Ureter (tissue), 1 donor: Measurements from ENCODE around the gene RBM45. TPM values are rescaled to one million over a fixed set of nuclear protein-coding genes. Genes with fewer than 3 reads are reported as not detected.

Source experiments
- DNase-seq: peaks from one replicate; pipeline ENCODE4 v3.0.0-alpha.2; 2020; ENCODE audit warnings: low spot score
- total RNA-seq: library from RNA; stranded (reverse); gene quantifications from one replicate; pipeline ENCODE4 v1.2.4, GENCODE V29; 2023
- donor health status: DM: yes; HTN: yes; CAD: no.

Gene RBM45
- total RNA-seq, 1 donor from 2014 or later, result 19.2 TPM

GRCh38 chr2:178160601-178161000, 48.4 kb downstream of the RBM45 start:
- no peak for DNase-seq

GRCh38 chr2:178163395-178163794, 51.2 kb downstream of the RBM45 start:
- DNase-seq, result no peak

GRCh38 chr2:178163911-178164310, 51.7 kb downstream of the RBM45 start:
- DNase-seq, result no peak

GRCh38 chr2:178173657-178174056, 61.4 kb downstream of the RBM45 start:
- no peak for DNase-seq

GRCh38 chr2:178177066-178177679, 64.9 kb downstream of the RBM45 start:
- DNase-seq, result no peak

Other genes starting within 250 kb of the RBM45 start
- 2.2 TPM for gene PDE11A, start 39.7 kb upstream of the RBM45 start, total RNA-seq
- 2.4 TPM for gene OSBPL6, start 82.1 kb downstream of the RBM45 start, total RNA-seq